Measurements from ENCODE around the gene PPARD. TPM values are rescaled to one million over a fixed set of nuclear protein-coding genes. Genes with fewer than 3 reads are reported as not detected.

Gene PPARD
- total RNA-seq, 1 experiment from 2014 or later = 38.4 TPM

GRCh38 chr6:35360349-35361138 lies 18.2 kb downstream of the PPARD start:
- H3K27me3 ChIP-seq (ENCODE audit: insufficient read depth, low read length) = no peaks in the 10 kb centered on the region
- peaks cover 44 to 70% of the 10 kb centered on the region in 2 experiments for H3K4me1 ChIP-seq (ENCODE audit: control insufficient read depth in 1 of 2, insufficient read depth in 2 of 2, low read length in 2 of 2)
- no TSS peak for BruUV-seq (replicated peaks)
- peaks cover 52% of the 10 kb centered on the region for H3K79me2 ChIP-seq (ENCODE audit: insufficient read depth, low read length)
- H3K4me2 ChIP-seq (ENCODE audit: low read length) = peak overlapping the region; percentile 40
- ChIA-PET CTCF (interaction anchor here (0.6 to 2.2 kb wide), 2 partner anchors 18 to 1845 kb away, joined by 3 to 6 read pairs; partner anchors contain the start of gene PPARD), RAD21 (ENCODE audit: low non-redundant PET in 1 of 2, low total read pairs in 2 of 2, uncharacterized antibody in 2 of 2, unreplicated experiment in 2 of 2) (interaction anchor here in 1 of 2 experiments (1.9 kb wide), 1 partner anchor 8 kb away, joined by 4 read pairs; no protein-coding TSS in a partner anchor), POLR2A (no interaction called here)
- TF ChIP-seq EZH2phosphoT487 (IDR thresholded peaks at IDR 0.05; ENCODE audit: borderline replicate concordance) (no peak), CTCF (IDR thresholded peaks at IDR 0.05 in 2 of 3, conservative IDR thresholded peaks at IDR 0.05 in 1 of 3; ENCODE audit: borderline replicate concordance in 1 of 3, insufficient read depth in 1 of 3, low read depth in 2 of 3, low read length in 2 of 3) (no peak), POLR2A (IDR thresholded peaks at IDR 0.05; ENCODE audit: borderline replicate concordance, extremely low read depth, insufficient read depth, insufficient read length) (no peak)
- peaks cover 3 to 10% of the 10 kb centered on the region in 2 experiments; a peak in 1 of 4 replicates for H3K36me3 ChIP-seq (ENCODE audit: control insufficient read depth in 1 of 2, insufficient read depth in 2 of 2, low read length in 2 of 2)
- H4K20me1 ChIP-seq (ENCODE audit: insufficient read depth) = no peaks in the 10 kb centered on the region
- peak overlapping the region; percentile 13 for H3K9ac ChIP-seq (ENCODE audit: low read length)
- intact Hi-C loops (cut with micrococcal nuclease) = no loop called here
- H3K27ac ChIP-seq (ENCODE audit: low read depth, low read length) = peak overlapping the region; percentile 40
- no peaks in the 10 kb centered on the region for H3K9me3 ChIP-seq (ENCODE audit: control insufficient read depth in 1 of 2, insufficient read depth in 1 of 2, low read depth in 1 of 2, low read length in 2 of 2)
- DNase-seq (ENCODE audit: low read depth, low spot score) (no peak), ATAC-seq (peak; percentile 49)
- no peak overlapping the region for H3K4me3 ChIP-seq (replicated peaks in 1 of 2; ENCODE audit: low read depth in 1 of 2, low read length in 2 of 2)
- H2AFZ ChIP-seq (ENCODE audit: low read depth, low read length, poor library complexity, severe bottlenecking) = no peak overlapping the region
- H3K9me2 ChIP-seq (ENCODE audit: insufficient read depth) = no peaks in the 10 kb centered on the region

- H3K4me1 ChIP-seq (ENCODE audit: control insufficient read depth in 1 of 2, insufficient read depth in 2 of 2, low read length in 2 of 2) = peaks cover 56 to 87% of the 10 kb centered on the region in 2 experiments
- H3K9me2 ChIP-seq (ENCODE audit: insufficient read depth) = no peaks in the 10 kb centered on the region
- DNase-seq (ENCODE audit: low read depth, low spot score) (no peak), ATAC-seq (no peak)
- no peak overlapping the region for H3K27ac ChIP-seq (ENCODE audit: low read depth, low read length)
- BruUV-seq (replicated peaks) = no TSS peak
- POLR2A ChIA-PET = no interaction called here
- H3K4me2 ChIP-seq (ENCODE audit: low read length) = no peak overlapping the region
- H3K9me3 ChIP-seq (ENCODE audit: control insufficient read depth in 1 of 2, insufficient read depth in 1 of 2, low read depth in 1 of 2, low read length in 2 of 2) = no peaks in the 10 kb centered on the region
- peaks cover 59% of the 10 kb centered on the region for H3K79me2 ChIP-seq (ENCODE audit: insufficient read depth, low read length)
- H3K27me3 ChIP-seq (ENCODE audit: insufficient read depth, low read length) = no peaks in the 10 kb centered on the region
- no peak overlapping the region for H3K9ac ChIP-seq (ENCODE audit: low read length)
- H2AFZ ChIP-seq (ENCODE audit: low read depth, low read length, poor library complexity, severe bottlenecking) = no peak overlapping the region
- CTCF ChIA-PET = interaction anchor here (1.3 kb wide), 1 partner anchor 87 kb away, joined by 3 read pairs; no protein-coding TSS in a partner anchor
- no peak overlapping the region for H3K4me3 ChIP-seq (replicated peaks in 1 of 2; ENCODE audit: low read depth in 1 of 2, low read length in 2 of 2)
- RAD21 ChIA-PET (ENCODE audit: low non-redundant PET in 1 of 2, low total read pairs in 2 of 2, uncharacterized antibody in 2 of 2, unreplicated experiment in 2 of 2) = no interaction called here
- intact Hi-C loops (cut with micrococcal nuclease) = no loop called here
- H3K36me3 ChIP-seq (ENCODE audit: control insufficient read depth in 1 of 2, insufficient read depth in 2 of 2, low read length in 2 of 2) = no peaks in the 10 kb centered on the region; a peak in 1 of 4 replicates
- no peaks in the 10 kb centered on the region for H4K20me1 ChIP-seq (ENCODE audit: insufficient read depth)
- TF ChIP-seq ATF3 (IDR thresholded peaks at IDR 0.05) = no peak
- no peak for TF ChIP-seq RAD21 (IDR thresholded peaks at IDR 0.05; ENCODE audit: low read depth)
- no peak for TF ChIP-seq JUND (IDR thresholded peaks at IDR 0.05)
- no peak for TF ChIP-seq EZH2 (IDR thresholded peaks at IDR 0.05)
- TF ChIP-seq SRF (IDR thresholded peaks at IDR 0.05; ENCODE audit: low read depth) = no peak
- no peak for TF ChIP-seq YY1 (IDR thresholded peaks at IDR 0.05; ENCODE audit: extremely low read depth, insufficient replicate concordance, low read depth, low read length)
- no peak for TF ChIP-seq FOSL1 (IDR thresholded peaks at IDR 0.05; ENCODE audit: low read depth)
- no peak for TF ChIP-seq SP1 (IDR thresholded peaks at IDR 0.05; ENCODE audit: low read depth)
- no peak for TF ChIP-seq ZBTB33 (IDR thresholded peaks at IDR 0.05; ENCODE audit: extremely low read depth, insufficient replicate concordance, low read length)
Observed at GRCh38 chr6:35362200-35362599, 19.8 kb downstream of the PPARD start.
